Measurements from ENCODE around the gene COL1A1. TPM values are rescaled to one million over a fixed set of nuclear protein-coding genes. Genes with fewer than 3 reads are reported as not detected.

The COL1A1 gene
- total RNA-seq, 1 experiment from 2014 or later: 1.4 TPM

GRCh38 chr17:50213026-50214022, 11.9 kb upstream of the COL1A1 start:
- no peak for DNase-seq (ENCODE audit: low read depth)

- peak; percentile 53 for DNase-seq (ENCODE audit: low read depth)
Measured at GRCh38 chr17:50212121-50212843, 10.9 kb upstream of the COL1A1 start.

GRCh38 chr17:50211249-50212120, 10.1 kb upstream of the COL1A1 start:
- DNase-seq (ENCODE audit: low read depth): no peak

- DNase-seq (ENCODE audit: low read depth): peak; percentile 93
Measured at GRCh38 chr17:50210240-50211225, 9.1 kb upstream of the COL1A1 start.

- DNase-seq (ENCODE audit: low read depth): no peak
Measured at GRCh38 chr17:50209472-50210239, 8.2 kb upstream of the COL1A1 start.

- DNase-seq (ENCODE audit: low read depth): no peak
Measured at GRCh38 chr17:50209133-50209471, 7.7 kb upstream of the COL1A1 start.

- no peak for DNase-seq (ENCODE audit: low read depth)
Measured at GRCh38 chr17:50208611-50209061, 7.2 kb upstream of the COL1A1 start.

GRCh38 chr17:50207792-50208567, 6.5 kb upstream of the COL1A1 start:
- no peak for DNase-seq (ENCODE audit: low read depth)

GRCh38 chr17:50207315-50207714, 5.9 kb upstream of the COL1A1 start:
- DNase-seq (ENCODE audit: low read depth): no peak

- no peak for DNase-seq (ENCODE audit: low read depth)
Measured at GRCh38 chr17:50206604-50207293, 5.3 kb upstream of the COL1A1 start.

- DNase-seq (ENCODE audit: low read depth): no peak
Measured at GRCh38 chr17:50205963-50206505, 4.6 kb upstream of the COL1A1 start.

GRCh38 chr17:50205111-50205962, 3.9 kb upstream of the COL1A1 start:
- no peak for DNase-seq (ENCODE audit: low read depth)

GRCh38 chr17:50204431-50204830, 3.0 kb upstream of the COL1A1 start:
- no peak for DNase-seq (ENCODE audit: low read depth)

GRCh38 chr17:50203604-50204345, 2.3 kb upstream of the COL1A1 start:
- no peak for DNase-seq (ENCODE audit: low read depth)

- no peak for DNase-seq (ENCODE audit: low read depth)
Measured at GRCh38 chr17:50203086-50203485, 1.7 kb upstream of the COL1A1 start.
